SHP77 treated with DMSO at 0.1 percent for 48 hours (cell line): ENCODE results near the gene CECR2.

ENCODE experiments used
- DNase-seq: peaks from one replicate; lab custom pipeline; 2025; lab: John Stamatoyannopoulos, UW

Gene CECR2

GRCh38 chr22:17368144-17368543, 1.1 kb upstream of the CECR2 start:
- DNase-seq = no peak

- DNase-seq = peak; percentile 71
These were observed 464 bp upstream of the CECR2 start for GRCh38 chr22:17368554-17369438.

- no peak for DNase-seq
These were observed 936 bp downstream of the CECR2 start for GRCh38 chr22:17370026-17370765.

GRCh38 chr22:17370766-17371432, 1.6 kb downstream of the CECR2 start:
- DNase-seq = no peak

- no peak for DNase-seq
These were observed 2.2 kb downstream of the CECR2 start for GRCh38 chr22:17371448-17371847.

- no peak for DNase-seq
These were observed 4.6 kb downstream of the CECR2 start for GRCh38 chr22:17373855-17374254.

GRCh38 chr22:17375914-17376614, 6.8 kb downstream of the CECR2 start:
- no peak for DNase-seq

GRCh38 chr22:17376950-17377349, 7.7 kb downstream of the CECR2 start:
- DNase-seq = no peak

GRCh38 chr22:17379944-17380343, 10.7 kb downstream of the CECR2 start:
- DNase-seq = no peak

GRCh38 chr22:17380359-17381087, 11.3 kb downstream of the CECR2 start:
- DNase-seq = no peak

GRCh38 chr22:17381192-17381913, 12.1 kb downstream of the CECR2 start:
- DNase-seq = no peak

- no peak for DNase-seq
These were observed 15.5 kb downstream of the CECR2 start for GRCh38 chr22:17384612-17385330.

GRCh38 chr22:17387356-17387755, 18.1 kb downstream of the CECR2 start:
- no peak for DNase-seq

- DNase-seq = no peak
These were observed 19.0 kb downstream of the CECR2 start for GRCh38 chr22:17388235-17388634.

GRCh38 chr22:17390087-17390486, 20.8 kb downstream of the CECR2 start:
- no peak for DNase-seq

GRCh38 chr22:17396516-17396915, 27.3 kb downstream of the CECR2 start:
- no peak for DNase-seq

GRCh38 chr22:17397756-17398547, 28.7 kb downstream of the CECR2 start:
- no peak for DNase-seq

GRCh38 chr22:17400305-17400704, 31.0 kb downstream of the CECR2 start:
- no peak for DNase-seq

- DNase-seq = no peak
These were observed 32.5 kb downstream of the CECR2 start for GRCh38 chr22:17401728-17402127.
